Central memory CD4-positive, alpha-beta T cell (primary cell): Measurements from ENCODE around the gene ZNF488.
A peak's percentile ranks its signal among the peaks of the same experiment; 100 is the strongest.

ENCODE experiments used
- DNase-seq: peaks from one replicate; pipeline ENCODE4 v3.0.0; 2022

The ZNF488 gene

DNA sequence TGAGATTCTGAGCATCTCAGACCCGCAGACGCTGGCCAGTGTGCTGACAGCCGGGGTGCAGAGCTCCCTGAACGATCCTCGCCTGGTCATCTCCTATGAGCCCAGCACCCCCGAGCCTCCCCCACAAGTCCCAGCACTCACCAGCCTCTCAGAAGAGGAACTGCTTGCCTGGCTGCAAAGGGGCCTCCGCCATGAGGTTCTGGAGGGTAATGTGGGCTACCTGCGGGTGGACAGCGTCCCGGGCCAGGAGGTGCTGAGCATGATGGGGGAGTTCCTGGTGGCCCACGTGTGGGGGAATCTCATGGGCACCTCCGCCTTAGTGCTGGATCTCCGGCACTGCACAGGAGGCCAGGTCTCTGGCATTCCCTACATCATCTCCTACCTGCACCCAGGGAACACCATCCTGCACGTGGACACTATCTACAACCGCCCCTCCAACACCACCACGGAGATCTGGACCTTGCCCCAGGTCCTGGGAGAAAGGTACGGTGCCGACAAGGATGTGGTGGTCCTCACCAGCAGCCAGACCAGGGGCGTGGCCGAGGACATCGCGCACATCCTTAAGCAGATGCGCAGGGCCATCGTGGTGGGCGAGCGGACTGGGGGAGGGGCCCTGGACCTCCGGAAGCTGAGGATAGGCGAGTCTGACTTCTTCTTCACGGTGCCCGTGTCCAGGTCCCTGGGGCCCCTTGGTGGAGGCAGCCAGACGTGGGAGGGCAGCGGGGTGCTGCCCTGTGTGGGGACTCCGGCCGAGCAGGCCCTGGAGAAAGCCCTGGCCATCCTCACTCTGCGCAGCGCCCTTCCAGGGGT lies 35.2 kb downstream of the ZNF488 start:
- DNase-seq, result no peak

DNA sequence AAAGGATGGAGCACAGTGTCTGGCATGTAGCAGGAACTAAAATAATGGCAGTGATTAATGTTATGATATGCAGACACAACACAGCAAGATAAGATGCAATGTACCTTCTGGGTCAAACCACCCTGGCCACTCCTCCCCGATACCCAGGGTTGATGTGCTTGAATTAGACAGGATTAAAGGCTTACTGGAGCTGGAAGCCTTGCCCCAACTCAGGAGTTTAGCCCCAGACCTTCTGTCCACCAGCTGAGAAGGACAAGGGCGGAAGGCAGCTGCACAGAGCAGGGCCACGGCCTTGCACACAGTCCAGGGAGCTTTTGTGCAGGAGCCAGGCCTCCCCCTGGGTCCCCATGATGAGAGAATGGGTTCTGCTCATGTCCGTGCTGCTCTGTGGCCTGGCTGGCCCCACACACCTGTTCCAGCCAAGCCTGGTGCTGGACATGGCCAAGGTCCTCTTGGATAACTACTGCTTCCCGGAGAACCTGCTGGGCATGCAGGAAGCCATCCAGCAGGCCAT lies 35.9 kb downstream of the ZNF488 start, which contains the start of gene RBP3:
Gene RBP3 (plus strand): TSS at position 226 of the 514 bp plus-strand sequence. CDS start 122 bp downstream, at position 348.
- DNase-seq, result no peak

DNA sequence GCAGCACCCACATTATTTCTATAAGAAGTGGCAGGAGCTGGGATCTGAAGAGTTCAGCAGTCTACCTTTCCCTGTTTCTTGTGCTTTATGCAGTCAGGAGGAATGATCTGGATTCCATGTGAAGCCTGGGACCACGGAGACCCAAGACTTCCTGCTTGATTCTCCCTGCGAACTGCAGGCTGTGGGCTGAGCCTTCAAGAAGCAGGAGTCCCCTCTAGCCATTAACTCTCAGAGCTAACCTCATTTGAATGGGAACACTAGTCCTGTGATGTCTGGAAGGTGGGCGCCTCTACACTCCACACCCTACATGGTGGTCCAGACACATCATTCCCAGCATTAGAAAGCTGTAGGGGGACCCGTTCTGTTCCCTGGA lies 36.8 kb downstream of the ZNF488 start:
- DNase-seq, result no peak

DNA sequence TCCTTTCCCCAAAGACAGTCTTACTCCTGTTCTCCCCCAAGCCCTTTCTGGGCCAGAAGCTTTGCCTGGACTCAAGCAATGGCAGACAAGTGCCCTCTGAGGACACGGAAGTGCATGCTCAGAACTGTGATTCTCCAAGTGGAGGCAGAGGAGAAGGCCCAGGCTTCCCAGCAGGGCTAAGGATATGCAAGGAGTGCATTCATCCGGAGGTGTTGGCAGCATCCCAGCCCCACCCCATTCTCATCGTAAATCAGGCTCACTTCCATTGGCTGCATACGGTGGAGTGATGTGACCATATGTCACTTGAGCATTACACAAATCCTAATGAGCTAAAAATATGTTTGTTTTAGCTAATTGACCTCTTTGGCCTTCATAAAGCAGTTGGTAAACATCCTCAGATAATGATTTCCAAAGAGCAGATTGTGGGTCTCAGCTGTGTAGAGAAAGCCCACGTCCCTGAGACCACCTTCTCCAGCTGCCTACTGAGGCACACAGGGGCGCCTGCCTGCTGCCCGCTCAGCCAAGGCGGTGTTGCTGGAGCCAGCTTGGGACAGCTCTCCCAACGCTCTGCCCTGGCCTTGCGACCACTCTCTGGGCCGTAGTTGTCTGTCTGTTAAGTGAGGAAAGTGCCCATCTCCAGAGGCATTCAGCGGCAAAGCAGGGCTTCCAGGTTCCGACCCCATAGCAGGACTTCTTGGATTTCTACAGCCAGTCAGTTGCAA lies 37.4 kb downstream of the ZNF488 start:
- DNase-seq, result no peak

DNA sequence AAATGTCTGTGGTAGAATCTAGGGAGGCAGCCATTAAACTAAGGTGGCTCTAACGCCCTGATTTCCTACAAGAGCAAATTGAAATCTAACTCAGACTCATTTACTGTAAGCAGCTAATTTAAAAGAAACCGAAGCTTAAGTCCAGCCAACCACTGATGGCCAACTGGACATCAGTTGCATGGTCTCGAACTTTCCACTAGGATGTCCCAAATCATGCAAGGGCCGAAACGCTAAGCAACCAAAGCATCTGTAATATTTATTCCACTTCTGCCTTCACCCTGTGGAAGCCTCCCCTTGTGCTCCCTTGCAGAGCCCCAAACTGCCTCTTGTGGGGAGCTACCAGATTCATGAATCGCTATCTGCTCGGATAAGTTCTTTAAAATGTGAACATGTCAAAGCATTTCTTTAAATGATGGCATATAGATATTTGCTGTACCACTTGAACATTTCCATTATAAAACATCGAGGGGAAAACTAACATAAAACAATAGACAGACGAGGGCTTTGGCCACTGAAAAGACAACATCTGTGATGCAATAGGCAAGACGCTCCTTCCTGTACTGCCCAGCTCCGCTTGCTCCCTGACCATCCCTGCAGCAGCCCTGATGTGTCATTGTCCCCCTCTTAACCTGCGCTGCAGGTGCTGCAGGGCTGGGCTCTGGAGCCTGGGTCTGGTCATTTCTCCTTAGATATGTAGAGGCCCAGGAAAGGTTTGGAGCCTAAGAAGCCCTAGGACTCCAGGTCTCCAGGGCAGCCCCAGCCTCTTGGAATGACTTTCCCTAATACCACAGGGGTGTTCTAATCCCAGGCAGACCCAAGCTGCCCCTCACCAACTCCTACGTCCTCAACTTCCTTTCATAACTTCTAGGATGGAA lies 38.9 kb downstream of the ZNF488 start:
- DNase-seq, result no peak

DNA sequence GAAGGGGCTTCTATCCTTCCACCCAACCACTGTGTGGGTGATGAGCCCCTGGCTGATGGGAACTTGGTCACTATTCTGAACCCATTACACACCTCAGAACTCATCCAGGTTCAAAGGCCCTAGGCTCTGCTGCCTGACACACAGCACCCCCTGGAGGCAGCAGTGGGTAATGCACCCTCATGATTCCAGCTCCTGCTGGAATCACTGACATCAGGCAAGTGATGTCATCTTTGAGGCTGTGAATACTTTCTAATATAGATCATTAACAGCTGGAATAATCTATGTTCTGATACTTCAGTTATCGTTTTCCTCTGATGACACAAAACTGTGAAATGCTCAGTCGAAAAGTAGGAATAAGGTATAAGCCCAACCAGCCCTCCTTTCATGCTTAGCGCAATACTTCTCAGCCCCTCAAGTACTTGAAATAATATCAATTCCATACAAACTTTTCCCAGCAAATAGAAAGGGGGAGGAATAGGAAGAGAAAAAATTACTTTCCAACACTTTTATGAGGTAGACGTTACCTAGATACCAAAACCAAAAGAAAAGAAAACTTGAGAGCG lies 43.4 kb downstream of the ZNF488 start:
- peak; percentile 48 for DNase-seq

DNA sequence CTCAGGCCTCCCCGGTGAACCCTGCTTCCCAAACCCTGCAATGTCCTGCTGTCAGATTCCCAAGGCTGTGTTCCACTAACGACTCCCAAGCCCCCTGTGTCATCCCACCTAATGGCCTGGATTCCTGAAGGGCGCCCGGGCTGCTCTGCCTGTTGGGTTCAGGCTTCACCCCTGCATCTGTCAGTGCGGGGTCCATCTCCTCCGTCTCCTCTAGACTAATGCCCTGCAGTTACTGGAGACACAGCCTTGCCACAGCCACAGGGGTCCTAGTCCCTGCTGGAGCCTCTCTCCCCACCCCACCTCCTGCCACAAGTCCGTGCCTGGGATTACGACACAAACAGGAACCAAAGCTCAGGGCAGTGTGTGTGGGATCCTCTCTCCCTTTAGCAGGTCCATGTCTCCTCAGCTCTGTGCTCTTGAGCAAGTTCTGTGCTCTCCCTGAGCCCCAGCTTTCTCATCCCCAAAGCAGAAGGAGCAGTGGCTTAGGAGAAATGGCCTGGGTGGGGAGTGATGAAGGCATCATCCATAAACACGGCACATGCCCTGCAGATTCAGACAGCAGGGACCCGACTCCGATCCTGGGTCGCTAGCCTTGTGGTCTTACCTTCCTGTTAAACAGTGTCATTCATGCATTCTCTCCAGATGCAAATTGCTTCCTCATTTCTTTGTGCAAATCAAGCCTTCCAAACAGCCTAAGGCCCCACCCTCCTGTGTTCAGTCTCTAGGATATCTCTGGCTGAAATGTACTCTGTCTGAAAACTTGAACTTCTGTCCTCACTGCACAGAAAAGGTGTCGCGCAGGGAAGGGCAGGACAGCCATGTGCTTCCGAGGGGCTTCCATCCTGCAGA lies 44.1 kb downstream of the ZNF488 start:
- DNase-seq, result no peak

DNA sequence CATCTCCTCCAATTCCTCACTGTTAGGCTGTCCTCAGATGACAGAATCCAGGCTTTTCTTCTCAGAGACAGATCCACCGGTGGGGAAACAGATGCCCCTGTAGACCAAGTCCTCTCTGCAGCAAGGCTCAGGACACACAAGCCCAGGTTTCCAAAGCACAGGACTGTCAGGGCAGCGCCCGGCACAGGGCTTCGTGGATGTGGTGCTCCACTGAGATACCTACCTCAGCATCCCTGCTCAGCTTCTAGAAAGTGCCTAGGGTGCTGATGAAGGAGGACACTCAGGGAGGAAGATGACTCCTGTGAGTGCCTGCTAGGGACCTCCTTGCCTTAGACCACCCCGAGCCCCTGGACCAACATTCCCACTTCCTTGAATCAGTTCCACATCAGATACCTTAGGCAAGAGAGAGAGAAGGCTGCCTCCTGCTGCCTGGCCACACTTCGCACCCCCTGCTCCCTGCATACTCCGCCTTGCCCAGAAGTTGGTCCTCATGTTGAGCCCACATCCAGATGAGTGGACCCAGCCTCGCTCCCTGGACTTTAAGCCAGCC lies 44.8 kb downstream of the ZNF488 start:
- DNase-seq, result no peak

DNA sequence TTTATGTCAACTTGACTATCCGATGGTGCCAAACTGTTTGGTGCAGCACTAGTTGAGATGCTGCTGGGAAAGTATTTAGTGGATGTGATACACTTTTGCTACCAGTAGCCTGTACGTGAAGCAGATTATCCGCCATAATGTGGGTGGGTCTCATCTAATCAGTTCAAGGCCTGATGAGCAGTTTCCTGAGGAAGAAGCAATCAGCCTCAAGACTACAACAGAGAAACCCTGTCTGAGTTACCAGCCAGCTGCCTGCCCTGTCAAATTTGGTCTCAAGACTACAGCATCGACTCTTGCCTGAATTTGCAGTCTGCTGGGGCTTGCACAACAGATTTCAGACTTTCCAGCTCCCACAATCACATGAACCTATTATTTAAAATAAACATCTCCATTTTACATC lies 46.8 kb downstream of the ZNF488 start:
- no peak for DNase-seq

DNA sequence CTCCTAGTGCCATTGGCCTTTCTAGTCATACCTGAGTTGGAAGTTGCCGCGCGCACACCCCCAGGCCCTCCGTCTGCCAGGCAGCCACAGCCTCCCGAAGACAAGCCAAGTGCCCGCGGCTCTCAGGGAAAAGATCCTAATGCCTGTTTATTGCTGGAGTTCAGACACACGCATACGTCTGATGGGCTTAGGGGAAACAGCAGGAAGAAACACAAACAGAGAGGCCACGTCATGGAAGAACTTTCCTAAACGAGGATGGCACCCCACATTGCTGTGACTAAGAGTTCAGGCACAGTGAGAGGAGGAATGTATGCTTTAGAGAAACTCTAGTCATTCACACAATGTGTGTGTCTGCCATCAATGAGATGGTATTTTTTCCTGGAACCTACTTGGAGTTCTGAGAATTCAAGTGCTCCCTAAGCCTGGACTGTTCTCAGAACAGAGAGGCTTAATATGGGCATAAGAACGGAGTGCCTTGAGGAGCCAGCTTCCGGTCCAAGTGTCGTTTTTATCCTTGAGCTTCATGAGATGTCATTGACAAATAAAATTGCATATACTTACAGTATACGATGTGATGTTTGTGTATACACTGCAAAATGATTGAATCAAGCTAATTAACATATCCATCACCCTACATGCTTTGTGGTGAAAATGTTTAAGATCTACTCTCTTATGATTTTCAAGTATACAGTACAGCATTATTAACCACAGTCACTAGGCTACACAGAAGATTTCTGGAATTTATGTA lies 47.5 kb downstream of the ZNF488 start:
- DNase-seq, result no peak

DNA sequence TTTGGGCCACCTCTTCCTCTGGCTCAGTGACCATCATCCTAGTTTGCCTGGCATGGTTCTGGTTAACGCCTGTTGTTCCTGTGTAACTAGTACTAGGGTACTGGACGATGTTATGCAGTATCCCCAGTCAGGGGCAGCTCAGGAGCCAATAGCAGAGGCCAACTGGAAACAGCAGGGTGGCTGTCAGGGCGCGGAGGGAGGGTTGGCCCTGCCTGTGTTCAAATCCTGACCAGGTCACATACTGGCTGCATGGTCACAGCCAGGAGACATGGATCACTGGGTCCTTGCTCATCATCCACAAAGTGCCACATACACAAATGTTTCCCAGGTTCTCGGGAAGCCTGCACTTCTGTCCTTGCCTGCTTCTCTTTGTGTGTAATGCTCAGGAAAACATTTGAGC lies 48.2 kb downstream of the ZNF488 start:
- no peak for DNase-seq

DNA sequence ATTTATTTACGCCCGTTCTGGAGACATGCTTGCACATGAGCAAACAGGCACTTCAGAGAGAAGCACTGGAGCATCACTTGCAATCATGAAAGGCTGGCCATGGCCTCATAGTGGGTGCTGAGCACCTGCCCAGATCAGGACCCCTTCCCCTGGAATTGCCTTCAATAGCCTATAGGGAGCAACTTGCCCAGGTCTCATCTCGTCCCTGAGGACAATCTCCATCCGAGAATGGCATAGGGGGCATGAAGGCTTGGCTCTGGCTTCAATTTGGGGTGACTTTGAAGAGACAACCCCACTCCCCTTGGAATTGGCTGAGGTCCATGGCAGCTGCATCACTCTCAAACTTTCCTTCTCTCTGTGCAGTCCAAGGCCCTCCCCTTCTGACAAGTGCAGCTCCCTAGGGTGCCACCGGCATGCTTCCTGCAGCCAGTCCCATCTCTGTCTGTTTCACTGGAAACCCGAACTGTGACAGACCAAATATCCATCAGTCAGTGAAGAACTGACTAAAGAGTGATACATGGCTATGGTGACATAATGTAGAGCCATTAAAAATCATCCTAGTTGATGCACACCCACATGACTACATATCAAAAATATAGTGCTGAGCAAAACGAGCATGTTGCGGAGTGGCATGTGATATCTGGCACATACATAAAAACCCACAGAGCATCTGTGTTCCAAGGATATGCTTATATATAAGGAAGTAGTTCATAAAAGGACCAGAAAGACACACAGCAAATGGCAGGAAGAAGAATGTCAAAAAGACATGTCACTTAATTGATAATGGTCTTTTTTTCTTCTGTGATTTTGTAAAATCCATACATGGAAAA lies 49.4 kb downstream of the ZNF488 start:
- no peak for DNase-seq

DNA sequence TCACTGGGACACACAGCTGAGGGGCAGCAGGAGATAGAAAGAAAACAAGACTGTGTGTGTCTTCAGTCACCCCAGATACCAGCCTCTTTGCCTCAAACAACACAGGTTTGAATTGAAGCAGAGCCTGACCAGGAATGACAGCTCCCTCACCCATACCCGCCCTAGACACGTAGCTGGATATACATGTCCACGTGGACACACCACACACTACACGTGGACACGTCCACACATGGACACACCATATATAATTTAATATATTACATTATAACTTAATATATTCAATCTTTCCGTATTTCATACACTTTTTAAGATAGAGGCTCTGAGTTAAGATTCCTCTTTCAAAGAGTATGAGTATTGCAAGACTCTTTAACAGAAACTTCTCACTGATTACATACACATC lies 50.6 kb downstream of the ZNF488 start:
- no peak for DNase-seq

DNA sequence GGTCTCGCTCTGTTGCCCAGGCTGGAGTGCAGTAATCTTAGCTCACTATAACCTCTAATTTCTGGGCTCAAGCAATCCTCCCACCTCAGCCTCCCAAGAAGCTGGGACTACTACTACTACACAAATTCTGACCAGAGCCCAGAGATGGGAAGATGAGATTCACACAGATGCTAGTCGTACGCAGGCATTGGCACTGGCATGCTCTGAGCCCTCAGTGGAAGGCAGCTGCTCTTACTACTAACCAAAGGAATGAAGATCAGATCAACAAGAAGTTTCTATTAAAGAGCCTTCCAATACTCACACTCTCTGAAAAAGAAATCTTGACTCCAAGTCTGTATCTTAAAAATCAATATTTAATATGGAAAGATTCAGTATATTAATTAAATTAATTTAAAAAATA lies 51.1 kb downstream of the ZNF488 start:
- DNase-seq, result no peak

DNA sequence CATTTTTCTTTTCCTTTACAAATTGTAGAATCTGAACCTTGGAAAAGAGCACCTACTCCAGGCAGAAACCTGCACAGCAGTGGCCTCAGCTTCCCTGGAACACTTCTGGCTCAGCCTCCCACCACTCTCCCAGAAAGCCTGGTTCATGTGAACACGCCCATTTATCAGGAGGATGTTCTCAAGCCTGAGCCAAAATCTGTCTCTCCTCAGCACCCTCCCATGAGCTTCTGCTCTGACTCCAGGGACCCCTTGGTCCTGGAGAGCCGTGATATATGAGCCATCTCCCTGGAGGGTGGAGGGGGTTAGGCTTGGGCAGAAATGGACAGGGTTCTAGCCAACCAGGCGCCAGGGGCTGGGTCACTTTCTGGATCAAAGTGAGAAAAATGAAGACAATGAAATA lies 51.7 kb downstream of the ZNF488 start:
- DNase-seq, result no peak

DNA sequence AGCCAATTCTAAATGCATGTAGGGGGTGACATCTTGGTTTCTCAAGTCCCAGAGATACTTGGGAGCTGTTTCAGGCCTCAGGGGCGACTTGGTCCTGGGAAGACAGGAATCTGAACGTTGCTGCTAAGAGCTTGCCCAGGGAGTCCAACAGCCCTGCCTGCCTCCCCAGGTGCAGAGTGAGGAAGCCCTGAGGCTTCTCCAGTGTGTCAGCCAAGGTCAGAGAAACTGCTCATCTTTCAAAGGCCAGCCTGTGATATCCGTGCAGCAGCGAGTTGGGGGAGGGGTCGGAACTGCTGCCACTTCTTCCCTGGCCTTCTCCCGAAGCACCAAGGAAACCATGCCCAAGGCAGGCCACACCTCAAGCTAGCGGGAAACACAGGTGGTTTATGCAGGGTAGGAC lies 52.1 kb downstream of the ZNF488 start:
- no peak for DNase-seq

DNA sequence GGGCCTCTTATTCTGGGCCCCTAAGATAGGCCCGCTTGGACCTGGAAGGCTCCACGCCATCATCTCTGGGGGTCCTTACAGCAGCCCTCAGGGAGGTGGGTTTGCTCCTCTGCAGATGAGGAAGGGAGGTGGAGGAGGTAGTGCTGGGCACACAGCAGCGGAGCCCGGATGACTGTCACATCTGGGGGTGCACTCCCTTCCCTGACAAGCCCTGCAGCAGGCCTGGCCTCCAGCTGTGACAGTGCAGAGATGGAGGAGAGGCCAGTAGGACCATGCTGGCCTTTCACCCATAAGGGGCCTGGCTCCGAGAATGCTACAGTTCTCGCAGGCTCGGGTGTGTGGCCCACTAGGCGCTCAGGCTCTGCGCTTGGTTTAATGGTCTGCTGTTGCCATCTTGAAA lies 52.6 kb downstream of the ZNF488 start:
- no peak for DNase-seq

DNA sequence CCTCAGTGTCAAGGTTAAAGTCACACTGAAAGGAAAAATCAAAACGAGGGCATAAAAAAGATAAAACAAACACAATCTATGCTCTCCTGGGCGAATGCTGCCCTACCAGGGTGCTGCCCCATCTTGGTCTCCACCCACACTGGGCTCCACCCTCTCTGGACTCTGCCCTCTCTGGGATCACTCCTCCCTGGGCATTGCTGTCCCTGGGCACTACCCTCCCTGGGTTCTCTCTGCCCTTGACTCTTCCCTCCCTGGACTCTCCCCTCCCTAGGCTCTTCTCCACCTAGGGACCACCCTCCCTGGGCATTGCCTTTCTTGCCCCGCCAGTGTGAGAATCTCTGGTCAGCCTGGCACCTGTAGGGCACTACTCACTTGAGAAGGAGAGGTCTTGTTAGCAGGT lies 53.3 kb downstream of the ZNF488 start:
- DNase-seq, result no peak

DNA sequence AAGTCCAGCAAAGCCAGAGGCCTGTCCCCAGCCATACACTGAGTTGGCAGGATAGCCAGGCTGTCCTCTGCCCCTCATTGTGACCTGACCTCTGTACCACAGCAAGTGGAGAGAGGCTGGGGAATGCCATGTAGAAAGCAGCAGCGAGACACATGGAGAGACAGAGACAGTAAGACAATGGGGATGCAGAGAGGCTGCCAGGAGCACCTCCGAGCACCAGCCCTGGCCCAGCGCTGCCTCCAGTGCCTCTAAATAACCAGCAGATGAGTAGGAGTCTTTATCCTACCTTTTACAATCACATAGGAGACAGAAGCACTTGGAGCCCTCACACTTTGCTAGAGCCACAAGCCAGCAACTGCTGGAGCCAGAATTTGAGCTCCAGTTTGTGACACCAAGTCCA lies 53.7 kb downstream of the ZNF488 start:
- no peak for DNase-seq

DNA sequence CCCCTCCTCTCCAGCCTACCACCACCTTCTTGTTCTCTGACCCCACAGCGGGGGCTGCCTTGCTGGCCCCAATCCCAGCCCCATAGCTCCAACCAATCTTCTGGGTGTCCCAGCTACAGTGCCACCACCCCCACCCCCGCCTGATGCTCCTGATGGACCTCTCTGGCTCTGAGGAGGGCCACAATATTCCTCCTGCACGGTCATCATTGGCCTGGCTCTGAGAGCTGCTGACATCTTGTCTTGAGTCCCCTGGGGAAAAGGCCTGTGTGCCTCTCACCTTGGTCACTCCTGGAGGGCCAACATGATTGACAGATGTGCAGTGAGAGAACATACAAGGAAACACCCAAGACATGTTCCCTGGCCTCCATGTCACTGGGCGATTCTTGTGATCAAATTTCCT lies 54.2 kb downstream of the ZNF488 start:
- DNase-seq, result no peak
